Stimulated activated CD8-positive, alpha-beta memory T cell treated with anti-CD3 and anti-CD28 coated beads, Interleukin-15, amount 100 ng/mL, for 48 hours (primary cell): Measurements from ENCODE around the gene SPDYE6.
"Not testable (repeated sequence)": the region's sequence is repeated elsewhere in the genome, so short reads cannot be mapped to it uniquely, and the experiment has no call there.

Source experiments
- DNase-seq, 2 donors: peaks; one replicate each; pipeline ENCODE4 v3.0.0-alpha.2; 2020; ENCODE audit warnings: low read depth in 2 of 2

Gene SPDYE6

GRCh38 chr7:102317231-102318059, 38.8 kb downstream of the SPDYE6 start:
- no peak for DNase-seq

GRCh38 chr7:102313997-102314780, 42.1 kb downstream of the SPDYE6 start:
- no peak for DNase-seq

GRCh38 chr7:102312317-102312716, 43.9 kb downstream of the SPDYE6 start:
- no peak for DNase-seq

- DNase-seq: no peak
Observed at GRCh38 chr7:102310414-102310815, 45.8 kb downstream of the SPDYE6 start.

GRCh38 chr7:102306916-102307677, 49.1 kb downstream of the SPDYE6 start:
- no peak for DNase-seq

- DNase-seq: no peak
Observed at GRCh38 chr7:102305414-102306268, 50.6 kb downstream of the SPDYE6 start.

- no peak for DNase-seq
Observed at GRCh38 chr7:102304668-102305067, 51.6 kb downstream of the SPDYE6 start.

GRCh38 chr7:102303669-102304422, 52.4 kb downstream of the SPDYE6 start:
- DNase-seq: no peak

- no peak for DNase-seq
Observed at GRCh38 chr7:102302025-102302424, 54.2 kb downstream of the SPDYE6 start.

GRCh38 chr7:102301367-102301766, 54.9 kb downstream of the SPDYE6 start:
- DNase-seq: not testable (repeated sequence)

- no peak for DNase-seq
Observed at GRCh38 chr7:102300643-102301221, 55.5 kb downstream of the SPDYE6 start.

GRCh38 chr7:102297487-102298218, 58.6 kb downstream of the SPDYE6 start:
- no peak for DNase-seq

- DNase-seq: no peak
Observed at GRCh38 chr7:102296514-102296913, 59.7 kb downstream of the SPDYE6 start.

GRCh38 chr7:102296179-102296438, 60.1 kb downstream of the SPDYE6 start:
- DNase-seq: no peak
